ENCODE data around the gene MACROH2A1. TPM values are rescaled to one million over a fixed set of nuclear protein-coding genes. Genes with fewer than 3 reads are reported as not detected.

MACROH2A1 gene
- total and polyA plus RNA-seq, 9 of the 15 experiments (the other 6 are each of a cell fraction or from before 2014, with no cell fraction given) = 44.9 to 289 (median 193) TPM

GRCh38 chr5:135345956-135346731, 52.9 kb downstream of the MACROH2A1 start:
- no peak overlapping the region for H2AFZ ChIP-seq (ENCODE audit: low read depth, low read length)
- H3K4me3 ChIP-seq = no peak overlapping the region
- H3K27me3 ChIP-seq (ENCODE audit: control insufficient read depth in 2 of 2, insufficient read depth in 2 of 2, low read length in 2 of 2) = no peaks in the 10 kb centered on the region
- H3K36me3 ChIP-seq (ENCODE audit: control insufficient read depth, insufficient read depth, low read length) = peaks cover 90% of the 10 kb centered on the region; the same call in 2 of the 3 replicates
- TF ChIP-seq SP2 (IDR thresholded peaks at IDR 0.05; ENCODE audit: extremely low read depth, low read depth, low read length, poor library complexity, severe bottlenecking) (no peak), ZSCAN29 (IDR thresholded peaks at IDR 0.05) (no peak), MTA1 (IDR thresholded peaks at IDR 0.05; ENCODE audit: borderline replicate concordance) (no peak), SMARCA5 (IDR thresholded peaks at IDR 0.05) (no peak), KLF1 (tag; IDR thresholded peaks at IDR 0.05) (no peak), SP1 (CRISPR knock-in tag; IDR thresholded peaks at IDR 0.05) (no peak), FOXK2 (conservative IDR thresholded peaks at IDR 0.05 in 1 of 2, IDR thresholded peaks at IDR 0.05 in 1 of 2; ENCODE audit: low read depth in 2 of 2) (no peak), HNRNPUL1 (IDR thresholded peaks at IDR 0.05; ENCODE audit: low read length) (no peak), PML (IDR thresholded peaks at IDR 0.05; ENCODE audit: low read length) (no peak), HNRNPLL (IDR thresholded peaks at IDR 0.05; ENCODE audit: low read depth, low read length, poor library complexity, severe bottlenecking) (no peak), IFI16 (CRISPR knock-in tag; IDR thresholded peaks at IDR 0.05) (no peak)
- no peaks in the 10 kb centered on the region for H3K9me1 ChIP-seq (ENCODE audit: control insufficient read depth, insufficient read depth, low read length)
- ChIA-PET CTCF (ENCODE audit: low intra/inter-chr PET ratio) (interaction anchor here (0.6 kb wide), 1 partner anchor 803 kb away, joined by 6 read pairs; no protein-coding TSS in a partner anchor), POLR2A (interaction anchor here (0.5 to 2.4 kb wide), 5 partner anchors 8 to 106 kb away, joined by 3 to 6 read pairs (median 3); no protein-coding TSS in a partner anchor)
- no peaks in the 10 kb centered on the region for H4K20me1 ChIP-seq (replicated peaks; ENCODE audit: control insufficient read depth, insufficient read depth, low read length)
- BruUV-seq (replicated peaks) = no TSS peak
- no peaks in the 10 kb centered on the region for H3K9me3 ChIP-seq (replicated peaks; ENCODE audit: control insufficient read depth, insufficient read depth, low read depth, low read length)
- WGBS (ENCODE audit: insufficient coverage, low coverage, missing lambda C conversion rate) = 81% methylated on average over 5 of the region's 5 CpGs
- in situ Hi-C loops (cut with MboI) (no loop called here), intact Hi-C loops (cut with micrococcal nuclease) (loop anchor here (5.0 kb wide), 1 partner anchor 81 kb away; no protein-coding TSS in a partner anchor)
- ATAC-seq (no peak), DNase-seq (ENCODE audit: extremely low read depth in 1 of 4, low spot score in 3 of 4) (no peak), FAIRE-seq (peak; percentile 19)
- no peaks in the 10 kb centered on the region for H3K4me1 ChIP-seq (replicated peaks in 1 of 2; ENCODE audit: control insufficient read depth in 2 of 2, insufficient read depth in 2 of 2, low read length in 2 of 2)
- H3K9ac ChIP-seq (ENCODE audit: insufficient read depth in 1 of 2, low read depth in 2 of 2, low read length in 2 of 2) = no peak overlapping the region
- H3K4me2 ChIP-seq (ENCODE audit: insufficient read depth, low read length) = no peak overlapping the region
- H3K79me2 ChIP-seq (ENCODE audit: control insufficient read depth, insufficient read depth, low read length) = no peaks in the 10 kb centered on the region
- no peak overlapping the region for H3K27ac ChIP-seq (ENCODE audit: extremely low read depth, low read depth, low read length)

Data from K562 (cell line).